Suppressor macrophage treated with lipopolysaccharide for 1 hour (primary cell): ENCODE results near the gene FRMD4A.

ENCODE experiments used
- DNase-seq, 3 donors: peaks; one replicate each; pipeline ENCODE4 v3.0.0-alpha.2; 2020 to 2022

The FRMD4A gene

GRCh38 chr10:14039968-14040668 is 290.6 kb downstream of the FRMD4A start:
- DNase-seq: no peak

- DNase-seq: no peak
Measured at GRCh38 chr10:14036233-14036632, 294.5 kb downstream of the FRMD4A start.

GRCh38 chr10:14035506-14035905 is 295.2 kb downstream of the FRMD4A start:
- DNase-seq: no peak

- DNase-seq: peak in 1 of 3 donors; percentile 44
Measured at GRCh38 chr10:14032406-14032998, 298.2 kb downstream of the FRMD4A start.

GRCh38 chr10:14026325-14026724 is 304.4 kb downstream of the FRMD4A start:
- no peak for DNase-seq

GRCh38 chr10:14025283-14026189 is 305.2 kb downstream of the FRMD4A start:
- peak; percentile 42 to 77 (median 59) for DNase-seq

GRCh38 chr10:14024329-14025202 is 306.2 kb downstream of the FRMD4A start:
- DNase-seq: peak; percentile 85 to 89 (median 88)

GRCh38 chr10:14023673-14024328 is 306.9 kb downstream of the FRMD4A start:
- peak; percentile 66 to 86 (median 78) for DNase-seq

- no peak for DNase-seq
Measured at GRCh38 chr10:14022954-14023672, 307.6 kb downstream of the FRMD4A start.

- peak in 1 of 3 donors; percentile 40 for DNase-seq
Measured at GRCh38 chr10:14022052-14022451, 308.7 kb downstream of the FRMD4A start.

- no peak for DNase-seq
Measured at GRCh38 chr10:14020037-14020664, 310.6 kb downstream of the FRMD4A start.

- DNase-seq: no peak
Measured at GRCh38 chr10:14017467-14017866, 313.3 kb downstream of the FRMD4A start.

- no peak for DNase-seq
Measured at GRCh38 chr10:14016931-14017333, 313.8 kb downstream of the FRMD4A start.

GRCh38 chr10:14016011-14016536 is 314.6 kb downstream of the FRMD4A start:
- DNase-seq: peak; percentile 88 to 92 (median 88)

GRCh38 chr10:14014423-14014822 is 316.3 kb downstream of the FRMD4A start:
- DNase-seq: no peak

- DNase-seq: peak; percentile 65 to 86 (median 65)
Measured at GRCh38 chr10:14010769-14011574, 319.8 kb downstream of the FRMD4A start.

- DNase-seq: peak; percentile 44 to 75 (median 50)
Measured at GRCh38 chr10:14010101-14010558, 320.6 kb downstream of the FRMD4A start.

GRCh38 chr10:14009371-14010100 is 321.2 kb downstream of the FRMD4A start:
- no peak for DNase-seq

GRCh38 chr10:14008740-14009080 is 322.0 kb downstream of the FRMD4A start:
- peak in 2 of 3 donors; percentile 39 to 50 for DNase-seq
